Testis (tissue), 3 donors: Measurements from ENCODE around the gene AFAP1. TPM values are rescaled to one million over a fixed set of nuclear protein-coding genes. Genes with fewer than 3 reads are reported as not detected.

Experiments
- DNase-seq: peaks from one replicate; pipeline ENCODE4 v3.0.0-alpha.2; 2019
- H3K27ac ChIP-seq, 2 donors: fragments of 200-600 bp; sonication (generic); one replicate each; pipeline ENCODE4 v1.5.1; 2019
- H3K27me3 ChIP-seq: fragments of 200-600 bp; sonication (generic); one replicate; pipeline ENCODE4 v1.5.1; 2019
- H3K36me3 ChIP-seq: fragments of 200-600 bp; sonication (generic); one replicate; pipeline ENCODE4 v1.5.1; 2017; ENCODE audit warnings: low read depth; ENCODE audit errors: missing control alignments
- H3K4me1 ChIP-seq: fragments of 200-600 bp; sonication (generic); one replicate; pipeline ENCODE4 v1.5.1; 2019
- H3K4me3 ChIP-seq, 2 donors: fragments of 200-600 bp; sonication (generic); one replicate each; pipeline ENCODE4 v1.5.1; 2017 to 2019
- H3K9me3 ChIP-seq: fragments of 200-600 bp; sonication (generic); one replicate; pipeline ENCODE4 v1.5.1; 2017
- CTCF ChIP-seq, 3 experiments: fragments of 450-650 bp in 2 of 3; fragments of 200-600 bp in 1 of 3; sonication (generic) in 1 of 3; IDR thresholded peaks; one replicate each; pipeline ENCODE4 v1.5.1; 2016 to 2019; ENCODE audit warnings: antibody characterized with exemption in 3 of 3, mild to moderate bottlenecking in 2 of 3, moderate library complexity in 1 of 3
- POLR2A ChIP-seq: fragments of 450-650 bp; IDR thresholded peaks from one replicate; pipeline ENCODE4 v1.6.1; 2017; ENCODE audit warnings: antibody characterized with exemption, mild to moderate bottlenecking, moderate library complexity
- WGBS, 2 donors: methylation state at CpG; one replicate each; pipeline ENCODE4 v1.1.5; 2018; 5-methylcytosine and 5-hydroxymethylcytosine counted together
- intact Hi-C: fragments of 100-400 bp; cut with DNase I; formaldehyde crosslinking; loops from one replicate; pipeline ENCODE4 v1.15.1; 2023; ENCODE audit warnings: low total_unique reads
- polyA plus RNA-seq: library from polyadenylated mRNA; stranded (reverse); fragments of 350-450 nt; fragmentation: Illumina TruSeq; extraction: RNeasy Lipid Tissue Mini Kit (QIAGEN cat#74804); gene quantifications from one replicate; pipeline ENCODE4 v1.2.3, GENCODE V29; 2014; ENCODE audit warnings: low read depth, low replicate concordance; ENCODE audit not compliant: insufficient read depth
- total RNA-seq, 2 donors: library from RNA; depleted of rRNA; stranded (reverse); fragments of >200 nt; gene quantifications; one replicate each; pipeline ENCODE4 v1.2.3, GENCODE V29; 2016

The AFAP1 gene
- total and polyA plus RNA-seq, 3 donors from 2014 or later = 23.1 to 52.4 (median 51.4) TPM

- Histone ChIP-seq H3K9me3 (no peaks in the 10 kb centered on the region), H3K4me1 (peaks cover 8% of the 10 kb centered on the region), H3K4me3 (no peak overlapping the region), H3K36me3 (no peaks in the 10 kb centered on the region), H3K27me3 (no peaks in the 10 kb centered on the region), H3K27ac (no peak overlapping the region)
- intact Hi-C loops = no loop called here
- no peak for DNase-seq
- TF ChIP-seq CTCF (IDR thresholded peaks at IDR 0.05) (no peak), POLR2A (no peak)
- WGBS, 2 donors = 91 to 92% methylated on average over 7 of the region's 7 CpGs
Measured at GRCh38 chr4:7816771-7817170, 122.9 kb downstream of the AFAP1 start.

- intact Hi-C loops = no loop called here
- no peaks in the 10 kb centered on the region for H3K36me3 ChIP-seq
Measured at GRCh38 chr4:7815981-7816380, 123.7 kb downstream of the AFAP1 start.

GRCh38 chr4:7815562-7815961, 124.1 kb downstream of the AFAP1 start:
- Histone ChIP-seq H3K4me3 (no peak overlapping the region), H3K27me3 (no peaks in the 10 kb centered on the region), H3K4me1 (peaks cover 8% of the 10 kb centered on the region), H3K9me3 (no peaks in the 10 kb centered on the region), H3K36me3 (no peaks in the 10 kb centered on the region), H3K27ac (no peak overlapping the region)
- no peak for TF ChIP-seq POLR2A
- no peak for TF ChIP-seq CTCF (IDR thresholded peaks at IDR 0.05)
- DNase-seq = no peak
- intact Hi-C loops = no loop called here
- 94 to 96% methylated on average over 6 of the region's 6 CpGs for WGBS, 2 donors

More at GRCh38 chr4:7815981-7816380, 123.7 kb downstream of the AFAP1 start:
- DNase-seq = no peak
- Histone ChIP-seq H3K4me1 (peaks cover 8% of the 10 kb centered on the region), H3K9me3 (no peaks in the 10 kb centered on the region), H3K27ac (no peak overlapping the region), H3K27me3 (no peaks in the 10 kb centered on the region), H3K4me3 (no peak overlapping the region)
- TF ChIP-seq CTCF (IDR thresholded peaks at IDR 0.05) = no peak
- 96 to 97% methylated on average over 1 of the region's 1 CpG for WGBS, 2 donors

- Histone ChIP-seq H3K27me3 (no peaks in the 10 kb centered on the region), H3K27ac (no peak overlapping the region), H3K36me3 (no peaks in the 10 kb centered on the region), H3K9me3 (no peaks in the 10 kb centered on the region), H3K4me3 (no peak overlapping the region), H3K4me1 (peaks cover 8% of the 10 kb centered on the region)
- intact Hi-C loops = no loop called here
- 92 to 97% methylated on average over 15 of the region's 15 CpGs for WGBS, 2 donors
- TF ChIP-seq POLR2A (no peak), CTCF (IDR thresholded peaks at IDR 0.05) (no peak)
- DNase-seq = no peak
Measured at GRCh38 chr4:7814451-7814850, 125.2 kb downstream of the AFAP1 start.

- H3K4me3 ChIP-seq = no peak overlapping the region
- no peaks in the 10 kb centered on the region for H3K27me3 ChIP-seq
- H3K9me3 ChIP-seq = no peaks in the 10 kb centered on the region
- H3K36me3 ChIP-seq = no peaks in the 10 kb centered on the region
- no peak for DNase-seq
- 61 to 64% methylated on average over 3 of the region's 3 CpGs for WGBS, 2 donors
- no peak for TF ChIP-seq CTCF (IDR thresholded peaks at IDR 0.05)
- no peak for TF ChIP-seq POLR2A
- H3K4me1 ChIP-seq = peaks cover 8% of the 10 kb centered on the region
- intact Hi-C loops = no loop called here
- no peak overlapping the region for H3K27ac ChIP-seq
Measured at GRCh38 chr4:7813674-7814073, 126.0 kb downstream of the AFAP1 start.
